Sigmoid colon (tissue), 7 donors: Measurements from ENCODE around the gene HMGCS1. TPM values are rescaled to one million over a fixed set of nuclear protein-coding genes. Genes with fewer than 3 reads are reported as not detected.

Experiments used
- DNase-seq: peaks from one replicate; pipeline ENCODE4 v3.0.0-alpha.2; 2019
- H3K27ac ChIP-seq, 4 donors: fragments of 200-600 bp; sonication (generic); one replicate each; pipeline ENCODE4 v1.5.1; 2016 to 2019; ENCODE audit warnings: mild to moderate bottlenecking in 1 of 4
- H3K27me3 ChIP-seq, 3 donors: fragments of 200-600 bp; sonication (generic); one replicate each; pipeline ENCODE4 v1.5.1; 2019; ENCODE audit warnings: mild to moderate bottlenecking in 1 of 3
- H3K36me3 ChIP-seq, 4 donors: fragments of 200-600 bp; sonication (generic); one replicate each; pipeline ENCODE4 v1.5.1; 2016 to 2019
- H3K4me1 ChIP-seq, 4 donors: fragments of 200-600 bp; sonication (generic); one replicate each; pipeline ENCODE4 v1.5.1; 2017 to 2019
- H3K4me3 ChIP-seq, 4 donors: fragments of 200-600 bp; sonication (generic); one replicate each; pipeline ENCODE4 v1.5.1; 2017 to 2019; ENCODE audit warnings: mild to moderate bottlenecking in 2 of 4, moderate library complexity in 1 of 4
- H3K9me3 ChIP-seq, 4 donors: fragments of 200-600 bp in 3 of 4; sonication (generic) in 3 of 4; one replicate each; pipeline versions ENCODE4 v1.5.1 to v1.6.1; 2013 to 2019
- EP300 ChIP-seq, 4 donors: sonication (generic); formaldehyde crosslinking; IDR thresholded peaks; one replicate each; pipeline ENCODE4 v1.6.1; 2017; ENCODE audit warnings: antibody characterized with exemption in 4 of 4
- POLR2A ChIP-seq, 2 donors: fragments of 450-650 bp; IDR thresholded peaks; one replicate each; pipeline ENCODE4 v1.6.1; 2016; ENCODE audit warnings: antibody characterized with exemption in 2 of 2, mild to moderate bottlenecking in 2 of 2, moderate library complexity in 2 of 2
- POLR2AphosphoS5 ChIP-seq, 4 donors: sonication (generic); formaldehyde crosslinking; IDR thresholded peaks; one replicate each; pipeline ENCODE4 v1.6.1; 2017; ENCODE audit warnings: antibody characterized with exemption in 4 of 4
- WGBS, 2 donors: extraction: QIAGEN DNeasy Blood & Tissue Kit; methylation state at CpG; one replicate each; pipeline ENCODE4 v1.1.7; 2013; 5-methylcytosine and 5-hydroxymethylcytosine counted together
- intact Hi-C: fragments of 100-400 bp; cut with DNase I; formaldehyde crosslinking; loops from one replicate; pipeline ENCODE4 v1.15.1; 2023
- polyA plus RNA-seq, 3 donors: library from polyadenylated mRNA; stranded (reverse); fragments of 200-250 nt; gene quantifications; one replicate each; pipeline ENCODE4 v1.2.3, GENCODE V29; 2013
- total RNA-seq, 4 donors: library from RNA; depleted of rRNA; stranded (reverse); fragments of >200 nt; gene quantifications; one replicate each; pipeline ENCODE4 v1.1.0, GENCODE V29; 2016
- TF ChIP-seq, protein P1 (sequence below), 4 experiments: fragments of 450-650 bp in 3 of 4; fragments of 200-600 bp in 1 of 4; IDR thresholded peaks; one replicate each; pipeline ENCODE4 v1.5.1; 2016 to 2019; ENCODE audit warnings: antibody characterized with exemption in 4 of 4, mild to moderate bottlenecking in 3 of 4, moderate library complexity in 2 of 4
- donor health status: healthy with polysubstance abuse.
- donor health status: Bipolar disorder and iron deficiency.
- donor health status: healthy.

The HMGCS1 gene
- total and polyA plus RNA-seq, 7 donors: 13.0 to 132 (median 20.7) TPM

DNA sequence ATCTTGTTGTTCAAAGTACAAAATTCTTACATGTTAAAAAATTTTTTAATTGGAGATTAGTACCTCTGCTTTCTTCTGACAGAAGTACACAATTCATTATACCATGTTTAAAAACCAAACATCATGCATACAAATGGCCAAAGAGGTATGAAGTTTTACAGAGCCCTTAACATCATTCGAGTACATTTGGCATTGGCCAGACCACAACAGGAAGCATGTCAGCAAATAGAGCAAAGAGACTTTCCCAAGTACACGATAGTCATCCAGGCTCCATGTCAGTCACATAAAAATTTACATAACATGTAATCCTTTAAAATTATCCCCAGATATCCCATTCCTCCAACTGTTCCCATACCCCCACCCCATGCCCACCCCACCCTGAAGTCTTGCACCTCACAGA is 22.5 kb downstream of the HMGCS1 start:
- H3K4me3 ChIP-seq: no peak overlapping the region
- peaks cover 3 to 76% (median 33%) of the 10 kb centered on the region in 4 donors for H3K36me3 ChIP-seq
- H3K4me1 ChIP-seq: no peaks in the 10 kb centered on the region
- no peaks in the 10 kb centered on the region for H3K9me3 ChIP-seq
- H3K27ac ChIP-seq: no peak overlapping the region
- H3K27me3 ChIP-seq: no peaks in the 10 kb centered on the region
- TF ChIP-seq, protein P1, sequence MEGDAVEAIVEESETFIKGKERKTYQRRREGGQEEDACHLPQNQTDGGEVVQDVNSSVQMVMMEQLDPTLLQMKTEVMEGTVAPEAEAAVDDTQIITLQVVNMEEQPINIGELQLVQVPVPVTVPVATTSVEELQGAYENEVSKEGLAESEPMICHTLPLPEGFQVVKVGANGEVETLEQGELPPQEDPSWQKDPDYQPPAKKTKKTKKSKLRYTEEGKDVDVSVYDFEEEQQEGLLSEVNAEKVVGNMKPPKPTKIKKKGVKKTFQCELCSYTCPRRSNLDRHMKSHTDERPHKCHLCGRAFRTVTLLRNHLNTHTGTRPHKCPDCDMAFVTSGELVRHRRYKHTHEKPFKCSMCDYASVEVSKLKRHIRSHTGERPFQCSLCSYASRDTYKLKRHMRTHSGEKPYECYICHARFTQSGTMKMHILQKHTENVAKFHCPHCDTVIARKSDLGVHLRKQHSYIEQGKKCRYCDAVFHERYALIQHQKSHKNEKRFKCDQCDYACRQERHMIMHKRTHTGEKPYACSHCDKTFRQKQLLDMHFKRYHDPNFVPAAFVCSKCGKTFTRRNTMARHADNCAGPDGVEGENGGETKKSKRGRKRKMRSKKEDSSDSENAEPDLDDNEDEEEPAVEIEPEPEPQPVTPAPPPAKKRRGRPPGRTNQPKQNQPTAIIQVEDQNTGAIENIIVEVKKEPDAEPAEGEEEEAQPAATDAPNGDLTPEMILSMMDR (IDR thresholded peaks at IDR 0.05): no peak
- TF ChIP-seq EP300 (IDR thresholded peaks at IDR 0.05) (no peak), POLR2AphosphoS5 (IDR thresholded peaks at IDR 0.05) (no peak), POLR2A (IDR thresholded peaks at IDR 0.05) (no peak)
- WGBS, 2 donors: 49 to 70% methylated on average over 2 of the region's 2 CpGs
- no peak for DNase-seq
- intact Hi-C loops: no loop called here

GRCh38 chr5:43288269-43288831 is 24.9 kb downstream of the HMGCS1 start:
- no peaks in the 10 kb centered on the region for H3K4me1 ChIP-seq
- TF ChIP-seq POLR2AphosphoS5 (IDR thresholded peaks at IDR 0.05): no peak
- TF ChIP-seq EP300 (IDR thresholded peaks at IDR 0.05): no peak
- TF ChIP-seq, protein P1 (IDR thresholded peaks at IDR 0.05): no peak
- TF ChIP-seq POLR2A (IDR thresholded peaks at IDR 0.05): no peak
- H3K9me3 ChIP-seq: no peaks in the 10 kb centered on the region
- H3K27me3 ChIP-seq: no peaks in the 10 kb centered on the region
- intact Hi-C loops: no loop called here
- no peak overlapping the region for H3K4me3 ChIP-seq
- DNase-seq: no peak
- H3K27ac ChIP-seq: no peak overlapping the region
- WGBS, 2 donors: 91 to 94% methylated on average over 1 of the region's 1 CpG
- H3K36me3 ChIP-seq: peaks cover 0 to 52% (median 21%) of the 10 kb centered on the region in 4 donors

GRCh38 chr5:43287493-43287892 is 25.7 kb downstream of the HMGCS1 start:
- intact Hi-C loops: no loop called here

GRCh38 chr5:43286623-43287022 is 26.6 kb downstream of the HMGCS1 start:
- no peak overlapping the region for H3K4me3 ChIP-seq
- H3K27ac ChIP-seq: no peak overlapping the region
- peaks cover 0 to 35% (median 11%) of the 10 kb centered on the region in 4 donors for H3K36me3 ChIP-seq
- no peaks in the 10 kb centered on the region for H3K9me3 ChIP-seq
- H3K27me3 ChIP-seq: no peaks in the 10 kb centered on the region
- intact Hi-C loops: no loop called here
- no peak for TF ChIP-seq EP300 (IDR thresholded peaks at IDR 0.05)
- no peak for TF ChIP-seq POLR2AphosphoS5 (IDR thresholded peaks at IDR 0.05)
- TF ChIP-seq, protein P1 (IDR thresholded peaks at IDR 0.05): no peak
- TF ChIP-seq POLR2A (IDR thresholded peaks at IDR 0.05): no peak
- DNase-seq: no peak
- H3K4me1 ChIP-seq: no peaks in the 10 kb centered on the region

More at GRCh38 chr5:43287493-43287892, 25.7 kb downstream of the HMGCS1 start:
- Histone ChIP-seq H3K36me3 (peaks cover 0 to 43% (median 16%) of the 10 kb centered on the region in 4 donors), H3K27ac (no peak overlapping the region), H3K9me3 (no peaks in the 10 kb centered on the region), H3K4me1 (no peaks in the 10 kb centered on the region), H3K27me3 (no peaks in the 10 kb centered on the region), H3K4me3 (no peak overlapping the region)
- WGBS, 2 donors: 95 to 98% methylated on average over 4 of the region's 4 CpGs
- DNase-seq: no peak
- TF ChIP-seq POLR2AphosphoS5 (IDR thresholded peaks at IDR 0.05): no peak
- no peak for TF ChIP-seq POLR2A (IDR thresholded peaks at IDR 0.05)
- TF ChIP-seq EP300 (IDR thresholded peaks at IDR 0.05): no peak
- TF ChIP-seq, protein P1 (IDR thresholded peaks at IDR 0.05): no peak
